Stomach (tissue), 4 donors: ENCODE results near the gene UBE2U.

Source experiments
- CTCF ChIP-seq, 7 experiments: fragments of 450-650 bp in 4 of 7; fragments of 200-600 bp in 3 of 7; sonication (generic) in 3 of 7; IDR thresholded peaks; one replicate each; pipeline ENCODE4 v1.5.1; 2016 to 2019; ENCODE audit warnings: antibody characterized with exemption in 7 of 7, control low read depth in 2 of 7, mild to moderate bottlenecking in 1 of 7
- EP300 ChIP-seq: sonication (generic); formaldehyde crosslinking; IDR thresholded peaks from one replicate; pipeline ENCODE4 v1.6.1; 2017; ENCODE audit warnings: antibody characterized with exemption
- POLR2A ChIP-seq, 4 donors: fragments of 450-650 bp; IDR thresholded peaks; one replicate each; pipeline ENCODE4 v1.6.1; 2016; ENCODE audit warnings: antibody characterized with exemption in 4 of 4, control low read depth in 2 of 4, mild to moderate bottlenecking in 1 of 4, moderate library complexity in 1 of 4
- POLR2AphosphoS5 ChIP-seq, 3 donors: sonication (generic); formaldehyde crosslinking; IDR thresholded peaks; one replicate each; pipeline ENCODE4 v1.6.1; 2016; ENCODE audit warnings: antibody characterized with exemption in 3 of 3

- no peak for TF ChIP-seq POLR2A (IDR thresholded peaks at IDR 0.05)
- no peak for TF ChIP-seq CTCF (IDR thresholded peaks at IDR 0.05)
- TF ChIP-seq POLR2AphosphoS5 (IDR thresholded peaks at IDR 0.05) = no peak
- no peak for TF ChIP-seq EP300
Measured at GRCh38 chr1:64172458-64172983, 30.9 kb upstream of the UBE2U start.
